ENCODE data around the gene ADAMTS16.
A peak's percentile ranks its signal among the peaks of the same experiment; 100 is the strongest.

The ADAMTS16 gene

DNA sequence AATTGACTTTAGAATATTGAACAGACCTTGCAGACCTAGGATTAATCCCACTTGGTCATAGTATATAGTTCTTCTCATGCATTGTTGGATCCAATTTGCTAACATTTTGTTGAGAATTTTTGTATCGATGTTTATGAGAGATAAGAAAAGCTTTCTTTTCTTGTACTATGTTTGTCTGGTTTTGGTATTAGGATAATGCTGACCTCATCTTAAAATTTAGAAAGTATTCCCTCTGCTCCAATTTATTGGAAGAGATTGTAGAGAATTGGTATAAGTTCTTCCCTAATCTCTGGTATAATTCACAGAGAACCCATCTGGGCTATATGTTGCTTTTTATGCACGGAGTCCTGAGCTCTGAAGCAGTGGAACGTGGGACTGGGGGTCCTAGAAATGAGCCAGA lies 67.7 kb downstream of the ADAMTS16 start:
- TF ChIP-seq, protein P1, sequence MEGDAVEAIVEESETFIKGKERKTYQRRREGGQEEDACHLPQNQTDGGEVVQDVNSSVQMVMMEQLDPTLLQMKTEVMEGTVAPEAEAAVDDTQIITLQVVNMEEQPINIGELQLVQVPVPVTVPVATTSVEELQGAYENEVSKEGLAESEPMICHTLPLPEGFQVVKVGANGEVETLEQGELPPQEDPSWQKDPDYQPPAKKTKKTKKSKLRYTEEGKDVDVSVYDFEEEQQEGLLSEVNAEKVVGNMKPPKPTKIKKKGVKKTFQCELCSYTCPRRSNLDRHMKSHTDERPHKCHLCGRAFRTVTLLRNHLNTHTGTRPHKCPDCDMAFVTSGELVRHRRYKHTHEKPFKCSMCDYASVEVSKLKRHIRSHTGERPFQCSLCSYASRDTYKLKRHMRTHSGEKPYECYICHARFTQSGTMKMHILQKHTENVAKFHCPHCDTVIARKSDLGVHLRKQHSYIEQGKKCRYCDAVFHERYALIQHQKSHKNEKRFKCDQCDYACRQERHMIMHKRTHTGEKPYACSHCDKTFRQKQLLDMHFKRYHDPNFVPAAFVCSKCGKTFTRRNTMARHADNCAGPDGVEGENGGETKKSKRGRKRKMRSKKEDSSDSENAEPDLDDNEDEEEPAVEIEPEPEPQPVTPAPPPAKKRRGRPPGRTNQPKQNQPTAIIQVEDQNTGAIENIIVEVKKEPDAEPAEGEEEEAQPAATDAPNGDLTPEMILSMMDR (conservative IDR thresholded peaks at IDR 0.05; ENCODE audit: low read depth, low read length): no peak
- DNase-seq (ENCODE audit: low read depth): no peak
- no peak overlapping the region for H3K4me3 ChIP-seq (ENCODE audit: low read depth, low read length)

DNA sequence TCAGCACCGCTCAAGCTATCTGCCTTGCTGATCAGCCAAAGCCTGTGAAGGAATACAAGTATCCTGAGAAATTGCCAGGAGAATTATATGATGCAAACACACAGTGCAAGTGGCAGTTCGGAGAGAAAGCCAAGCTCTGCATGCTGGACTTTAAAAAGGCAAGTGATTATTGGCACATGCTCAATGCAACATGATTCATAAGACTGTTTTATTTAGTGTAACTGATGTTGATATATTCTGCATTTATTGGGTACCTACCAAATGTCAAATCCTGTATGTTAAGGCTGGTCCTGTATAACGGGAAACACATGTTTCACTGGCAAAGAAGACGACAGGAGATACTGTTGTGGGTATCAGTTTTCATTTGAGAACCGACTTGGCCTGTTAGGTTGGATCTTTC lies 69.0 kb downstream of the ADAMTS16 start:
- TF ChIP-seq, protein P1 (conservative IDR thresholded peaks at IDR 0.05; ENCODE audit: low read depth, low read length): no peak
- H3K4me3 ChIP-seq (ENCODE audit: low read depth, low read length): no peak overlapping the region
- DNase-seq (ENCODE audit: low read depth): peak; percentile 22

DNA sequence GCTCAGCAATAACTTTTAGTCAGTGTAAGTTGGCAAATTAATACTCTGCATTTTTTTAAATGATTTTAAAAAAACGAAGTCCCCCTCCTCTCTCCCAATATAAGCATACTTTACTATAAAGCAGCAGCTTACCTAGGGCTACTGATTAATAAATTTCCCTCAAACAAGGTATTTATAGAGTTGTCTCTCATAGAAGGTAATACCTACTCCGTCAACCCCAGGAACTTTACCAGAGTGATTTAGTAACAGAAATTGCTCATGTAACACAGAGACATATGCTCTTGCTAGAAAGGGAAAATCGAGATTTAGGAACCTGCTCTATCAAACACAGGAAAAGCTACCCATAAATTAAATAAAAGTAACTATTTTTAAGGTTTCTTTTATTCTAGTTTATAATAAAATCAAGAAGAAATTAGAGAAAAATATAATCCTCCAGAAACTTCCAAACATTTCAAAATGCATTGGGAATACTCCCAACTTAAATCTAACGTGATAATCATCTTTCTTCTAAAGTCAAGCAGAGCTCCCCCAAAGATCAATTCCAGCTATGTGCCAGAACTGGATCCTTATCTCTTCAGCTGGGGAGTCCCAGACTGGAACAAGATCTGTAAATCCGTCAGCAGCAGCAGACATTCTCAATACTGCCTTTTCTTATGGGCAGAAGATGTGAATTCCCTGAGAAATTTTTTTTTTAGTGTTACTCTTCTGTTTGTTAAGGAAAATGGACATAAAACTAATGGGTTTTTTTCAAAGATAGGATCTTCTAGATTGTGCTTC lies 69.6 kb downstream of the ADAMTS16 start:
- no peak for DNase-seq (ENCODE audit: low read depth)
- no peak overlapping the region for H3K4me3 ChIP-seq (ENCODE audit: low read depth, low read length)
- TF ChIP-seq, protein P1 (conservative IDR thresholded peaks at IDR 0.05; ENCODE audit: low read depth, low read length): no peak

DNA sequence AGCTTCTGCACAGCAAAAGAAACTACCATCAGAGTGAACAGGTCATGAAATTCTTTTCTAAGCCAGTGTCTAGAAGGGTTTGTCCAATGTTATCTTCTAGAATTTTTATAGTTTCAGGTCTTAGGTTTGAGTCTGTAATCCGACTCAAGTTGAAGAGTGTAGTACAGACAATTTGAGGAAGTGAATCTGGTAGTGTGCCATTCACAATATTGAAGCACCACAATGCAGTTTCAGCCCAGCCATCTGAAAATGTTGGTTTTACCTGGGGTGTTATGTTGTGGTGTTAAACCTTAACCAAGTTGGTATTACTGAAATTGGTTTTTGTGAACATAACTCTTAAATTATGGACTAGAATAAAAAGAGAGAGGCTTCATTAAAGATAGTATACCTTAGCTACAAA lies 77.2 kb downstream of the ADAMTS16 start:
- TF ChIP-seq, protein P1 (conservative IDR thresholded peaks at IDR 0.05; ENCODE audit: low read depth, low read length): no peak
- H3K4me3 ChIP-seq (ENCODE audit: low read depth, low read length): no peak overlapping the region
- no peak for DNase-seq (ENCODE audit: low read depth)

DNA sequence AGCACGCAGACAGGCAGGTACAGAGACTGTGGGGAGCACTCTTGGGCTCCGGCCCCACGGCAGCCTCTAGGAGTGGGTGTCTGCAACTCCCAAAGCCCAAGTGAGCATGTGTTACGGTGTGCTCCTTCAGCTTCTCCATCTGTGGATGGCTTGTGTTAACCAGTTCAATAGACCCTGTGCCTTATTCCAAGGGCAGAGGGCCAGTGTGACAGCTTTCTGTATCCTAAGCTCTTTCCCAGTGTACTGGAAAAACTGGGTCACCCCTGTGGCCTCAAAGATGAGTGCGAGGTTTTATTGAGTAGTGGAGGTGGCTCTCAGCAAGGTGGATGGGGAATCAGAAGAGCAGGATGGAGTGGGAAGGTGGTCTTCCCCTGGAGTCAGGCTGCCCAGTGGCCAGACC lies 78.3 kb downstream of the ADAMTS16 start:
- TF ChIP-seq, protein P1 (conservative IDR thresholded peaks at IDR 0.05; ENCODE audit: low read depth, low read length): no peak
- H3K4me3 ChIP-seq (ENCODE audit: low read depth, low read length): no peak overlapping the region
- no peak for DNase-seq (ENCODE audit: low read depth)

DNA sequence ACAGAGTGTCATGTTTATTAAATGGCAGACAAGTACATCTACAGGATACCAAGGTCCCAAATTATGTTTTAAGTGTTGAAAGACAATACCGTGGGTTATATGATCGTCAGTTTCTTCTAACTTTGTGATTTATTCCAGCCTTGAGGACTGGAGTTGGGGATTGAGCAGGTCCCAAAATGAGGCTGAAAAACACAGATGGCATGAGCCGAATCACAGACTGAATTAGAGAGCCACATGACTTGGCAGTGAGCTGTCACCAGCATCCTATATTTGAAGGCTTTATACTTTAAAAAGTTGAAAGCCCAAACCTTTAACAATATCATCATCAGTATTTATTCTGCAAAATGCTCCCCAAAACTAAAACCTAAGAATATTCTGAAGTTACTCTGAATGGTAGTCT lies 79.4 kb downstream of the ADAMTS16 start:
- no peak for DNase-seq (ENCODE audit: low read depth)
- TF ChIP-seq, protein P1 (conservative IDR thresholded peaks at IDR 0.05; ENCODE audit: low read depth, low read length): no peak

More for the DNA sequence above, 79.4 kb downstream of the ADAMTS16 start:
- H3K4me3 ChIP-seq (ENCODE audit: low read depth, low read length): no peak overlapping the region
